Body of pancreas (tissue), 4 donors: ENCODE data around the gene HCFC1R1.

Source experiments
- POLR2A ChIP-seq, 3 donors: fragments of 450-650 bp; IDR thresholded peaks; one replicate each; pipeline ENCODE4 v1.6.1; 2016; ENCODE audit warnings: antibody characterized with exemption in 3 of 3, mild to moderate bottlenecking in 2 of 3
- TF ChIP-seq, protein P1 (sequence below), 7 experiments: fragments of 450-650 bp in 4 of 7; fragments of 200-600 bp in 3 of 7; sonication (generic) in 3 of 7; IDR thresholded peaks; one replicate each; pipeline ENCODE4 v1.5.1; 2016 to 2019; ENCODE audit warnings: antibody characterized with exemption in 7 of 7

DNA sequence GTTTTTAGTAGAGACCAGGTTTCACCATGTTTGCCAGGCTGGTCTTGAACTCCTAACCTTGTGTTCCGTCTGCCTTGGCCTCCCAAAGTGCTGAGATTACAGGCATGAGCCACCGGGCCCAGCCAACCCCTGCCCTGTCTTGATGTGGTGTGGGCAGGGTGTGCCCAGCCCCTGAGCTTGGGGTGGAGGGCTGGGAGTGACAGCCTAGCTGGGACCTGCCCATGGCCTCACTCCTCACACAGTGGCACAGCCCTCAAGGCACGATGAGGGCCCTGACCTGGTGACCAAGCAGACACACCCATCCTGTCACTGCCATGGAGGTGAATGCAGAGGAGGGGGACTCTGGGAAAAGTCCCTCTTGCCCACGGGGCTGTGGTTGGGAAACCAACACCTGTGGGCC is 44.7 kb upstream of the HCFC1R1 start:
- TF ChIP-seq, protein P1, sequence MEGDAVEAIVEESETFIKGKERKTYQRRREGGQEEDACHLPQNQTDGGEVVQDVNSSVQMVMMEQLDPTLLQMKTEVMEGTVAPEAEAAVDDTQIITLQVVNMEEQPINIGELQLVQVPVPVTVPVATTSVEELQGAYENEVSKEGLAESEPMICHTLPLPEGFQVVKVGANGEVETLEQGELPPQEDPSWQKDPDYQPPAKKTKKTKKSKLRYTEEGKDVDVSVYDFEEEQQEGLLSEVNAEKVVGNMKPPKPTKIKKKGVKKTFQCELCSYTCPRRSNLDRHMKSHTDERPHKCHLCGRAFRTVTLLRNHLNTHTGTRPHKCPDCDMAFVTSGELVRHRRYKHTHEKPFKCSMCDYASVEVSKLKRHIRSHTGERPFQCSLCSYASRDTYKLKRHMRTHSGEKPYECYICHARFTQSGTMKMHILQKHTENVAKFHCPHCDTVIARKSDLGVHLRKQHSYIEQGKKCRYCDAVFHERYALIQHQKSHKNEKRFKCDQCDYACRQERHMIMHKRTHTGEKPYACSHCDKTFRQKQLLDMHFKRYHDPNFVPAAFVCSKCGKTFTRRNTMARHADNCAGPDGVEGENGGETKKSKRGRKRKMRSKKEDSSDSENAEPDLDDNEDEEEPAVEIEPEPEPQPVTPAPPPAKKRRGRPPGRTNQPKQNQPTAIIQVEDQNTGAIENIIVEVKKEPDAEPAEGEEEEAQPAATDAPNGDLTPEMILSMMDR (IDR thresholded peaks at IDR 0.05) = no peak
- peak in 1 of 3 donors; percentile 3 for TF ChIP-seq POLR2A (IDR thresholded peaks at IDR 0.05)
